HTR-8/SVneo (cell line): Measurements from ENCODE around the gene WNT2.

Experiments used
- DNase-seq: peaks from one replicate; pipeline ENCODE4 v3.0.0; 2011; ENCODE audit warnings: low spot score, mixed read lengths; ENCODE audit not compliant: insufficient read length
- FAIRE-seq: peaks from 2 replicates; lab custom pipeline; 2011; peaks lifted over from hg19 to GRCh38; lab: Jason Lieb, UNC

The WNT2 gene

GRCh38 chr7:117225536-117225935 is 97.3 kb downstream of the WNT2 start:
- FAIRE-seq (no peak), DNase-seq (no peak)
